ENCODE data around the gene MBNL1. TPM values are rescaled to one million over a fixed set of nuclear protein-coding genes. Genes with fewer than 3 reads are reported as not detected.

The MBNL1 gene
- polyA plus RNA-seq, 1 donor from 2014 or later: 12.7 TPM

DNA sequence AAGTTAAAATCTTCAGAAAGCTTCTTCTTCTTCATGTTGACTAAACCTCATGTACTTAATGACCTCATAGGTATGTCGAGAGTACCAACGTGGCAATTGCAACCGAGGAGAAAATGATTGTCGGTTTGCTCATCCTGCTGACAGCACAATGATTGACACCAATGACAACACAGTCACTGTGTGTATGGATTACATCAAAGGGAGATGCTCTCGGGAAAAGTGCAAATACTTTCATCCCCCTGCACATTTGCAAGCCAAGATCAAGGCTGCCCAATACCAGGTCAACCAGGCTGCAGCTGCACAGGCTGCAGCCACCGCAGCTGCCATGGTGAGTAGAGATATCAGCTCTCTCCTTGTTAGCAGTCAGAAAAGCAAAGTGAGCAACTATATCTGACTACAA lies 176.5 kb downstream of the MBNL1 start:
- Histone ChIP-seq H3K27ac (ENCODE audit: low read length) (no peak overlapping the region), H3K9me3 (ENCODE audit: low read length) (no peaks in the 10 kb centered on the region), H3K4me2 (ENCODE audit: low read length) (no peak overlapping the region), H3K27me3 (ENCODE audit: insufficient read depth, low read depth, low read length) (no peaks in the 10 kb centered on the region), H4K20me1 (ENCODE audit: insufficient read depth) (no peaks in the 10 kb centered on the region), H3F3A (ENCODE audit: insufficient read depth, low read length, poor library complexity, severe bottlenecking) (no peaks in the 10 kb centered on the region), H3K79me2 (replicated peaks; ENCODE audit: insufficient read depth, low read length) (peaks cover 5% of the 10 kb centered on the region), H3K36me3 (ENCODE audit: insufficient read depth, low read length) (no peaks in the 10 kb centered on the region), H2AFZ (ENCODE audit: low read depth, low read length) (no peak overlapping the region), H3K9ac (ENCODE audit: low read length) (no peak overlapping the region), H3K4me3 (ENCODE audit: low read length) (no peak overlapping the region), H3K9me2 (ENCODE audit: insufficient read depth, low read length) (no peaks in the 10 kb centered on the region)
- TF ChIP-seq EZH2 (IDR thresholded peaks at IDR 0.05; ENCODE audit: borderline replicate concordance, insufficient read depth, low read length, poor library complexity, severe bottlenecking) (no peak), POLR2AphosphoS5 (IDR thresholded peaks at IDR 0.05) (peak; percentile 93), SMC3 (conservative IDR thresholded peaks at IDR 0.05; ENCODE audit: poor library complexity) (no peak), EP300 (conservative IDR thresholded peaks at IDR 0.05; ENCODE audit: poor library complexity, severe bottlenecking) (peak; percentile 95), TAF1 (IDR thresholded peaks at IDR 0.05; ENCODE audit: low read depth) (no peak), RAD21 (conservative IDR thresholded peaks at IDR 0.05) (no peak), REST (IDR thresholded peaks at IDR 0.05; ENCODE audit: borderline replicate concordance) (no peak), MXI1 (conservative IDR thresholded peaks at IDR 0.05; ENCODE audit: poor library complexity, severe bottlenecking) (no peak), CTCF (IDR thresholded peaks at IDR 0.05; ENCODE audit: poor library complexity, severe bottlenecking) (no peak)

DNA sequence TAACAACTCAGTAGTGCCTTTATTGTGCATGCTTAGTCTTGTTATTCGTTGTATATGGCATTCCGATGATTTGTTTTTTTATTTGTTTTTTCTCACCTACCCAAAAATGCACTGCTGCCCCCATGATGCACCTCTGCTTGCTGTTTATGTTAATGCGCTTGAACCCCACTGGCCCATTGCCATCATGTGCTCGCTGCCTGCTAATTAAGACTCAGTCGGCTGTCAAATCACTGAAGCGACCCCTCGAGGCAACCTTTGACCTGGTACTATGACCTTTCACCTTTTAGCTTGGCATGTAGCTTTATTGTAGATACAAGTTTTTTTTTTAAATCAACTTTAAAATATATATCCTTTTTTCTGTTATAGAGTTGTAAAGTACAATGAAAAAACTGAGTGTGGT lies 177.8 kb downstream of the MBNL1 start:
- no peaks in the 10 kb centered on the region for H3K9me2 ChIP-seq (ENCODE audit: insufficient read depth, low read length)
- H3K36me3 ChIP-seq (ENCODE audit: insufficient read depth, low read length): no peaks in the 10 kb centered on the region
- H3K4me2 ChIP-seq (ENCODE audit: low read length): no peak overlapping the region
- no peak overlapping the region for H2AFZ ChIP-seq (ENCODE audit: low read depth, low read length)
- H3F3A ChIP-seq (ENCODE audit: insufficient read depth, low read length, poor library complexity, severe bottlenecking): no peaks in the 10 kb centered on the region
- H3K79me2 ChIP-seq (replicated peaks; ENCODE audit: insufficient read depth, low read length): peaks cover 5% of the 10 kb centered on the region
- H3K27ac ChIP-seq (ENCODE audit: low read length): no peak overlapping the region
- H4K20me1 ChIP-seq (ENCODE audit: insufficient read depth): no peaks in the 10 kb centered on the region
- no peaks in the 10 kb centered on the region for H3K9me3 ChIP-seq (ENCODE audit: low read length)
- TF ChIP-seq SMC3 (conservative IDR thresholded peaks at IDR 0.05; ENCODE audit: poor library complexity) (no peak), CTCF (IDR thresholded peaks at IDR 0.05; ENCODE audit: poor library complexity, severe bottlenecking) (no peak), RAD21 (conservative IDR thresholded peaks at IDR 0.05) (no peak), POLR2AphosphoS5 (IDR thresholded peaks at IDR 0.05) (no peak), MXI1 (conservative IDR thresholded peaks at IDR 0.05; ENCODE audit: poor library complexity, severe bottlenecking) (no peak), EZH2 (IDR thresholded peaks at IDR 0.05; ENCODE audit: borderline replicate concordance, insufficient read depth, low read length, poor library complexity, severe bottlenecking) (no peak), TAF1 (IDR thresholded peaks at IDR 0.05; ENCODE audit: low read depth) (no peak), REST (IDR thresholded peaks at IDR 0.05; ENCODE audit: borderline replicate concordance) (no peak), EP300 (conservative IDR thresholded peaks at IDR 0.05; ENCODE audit: poor library complexity, severe bottlenecking) (no peak)
- H3K9ac ChIP-seq (ENCODE audit: low read length): no peak overlapping the region
- no peaks in the 10 kb centered on the region for H3K27me3 ChIP-seq (ENCODE audit: insufficient read depth, low read depth, low read length)
- no peak overlapping the region for H3K4me3 ChIP-seq (ENCODE audit: low read length)

Measured in neural cell (in vitro differentiated cells).